Astrocyte of the cerebellum (primary cell): ENCODE results near the gene MRPS34.

ENCODE experiments used
- DNase-seq: peaks from one replicate; pipeline ENCODE4 v3.0.0-alpha.2; 2011; ENCODE audit warnings: low read depth
- H3K4me3 ChIP-seq: 2 replicates; pipeline ENCODE4 v1.5.1; 2011; ENCODE audit warnings: mild to moderate bottlenecking, low read depth, low read length, moderate library complexity
- CTCF ChIP-seq: IDR thresholded peaks from 2 replicates; pipeline ENCODE4 v1.5.1; 2012; ENCODE audit warnings: low read length, low read depth, moderate library complexity, mild to moderate bottlenecking; ENCODE audit errors: missing control alignments
- in situ Hi-C: cut with HindIII; loops from 2 replicates; pipeline ENCODE4 v1.10.0; 2017; ENCODE audit warnings: low sequenced_read_pairs

MRPS34 gene

GRCh38 chr16:1723450-1724147 is 49.3 kb downstream of the MRPS34 start:
- TF ChIP-seq CTCF: peak; percentile 86
- no peak overlapping the region for H3K4me3 ChIP-seq
- DNase-seq: no peak
- in situ Hi-C loops: no loop called here
